ENCODE data around the gene PTPRE. TPM values are rescaled to one million over a fixed set of nuclear protein-coding genes. Genes with fewer than 3 reads are reported as not detected.

The PTPRE gene
- total RNA-seq, 1 donor from 2014 or later, result 254 TPM

GRCh38 chr10:128043259-128044045, 136.5 kb downstream of the PTPRE start:
- DNase-seq (ENCODE audit: low read depth in 2 of 2), result no peak

GRCh38 chr10:128044186-128044585, 137.3 kb downstream of the PTPRE start:
- DNase-seq (ENCODE audit: low read depth in 2 of 2), result no peak

GRCh38 chr10:128044961-128045832, 138.3 kb downstream of the PTPRE start:
- DNase-seq (ENCODE audit: low read depth in 2 of 2), result no peak

GRCh38 chr10:128045833-128046120, 138.9 kb downstream of the PTPRE start:
- no peak for DNase-seq (ENCODE audit: low read depth in 2 of 2)

GRCh38 chr10:128046156-128046952, 139.5 kb downstream of the PTPRE start:
- no peak for DNase-seq (ENCODE audit: low read depth in 2 of 2)

GRCh38 chr10:128046953-128047290, 140.0 kb downstream of the PTPRE start:
- DNase-seq (ENCODE audit: low read depth in 2 of 2), result no peak

GRCh38 chr10:128047351-128047750, 140.4 kb downstream of the PTPRE start:
- peak; percentile 54 to 90 for DNase-seq (ENCODE audit: low read depth in 2 of 2)

GRCh38 chr10:128047991-128048818, 141.3 kb downstream of the PTPRE start:
- DNase-seq (ENCODE audit: low read depth in 2 of 2), result peak; percentile 78 to 96

- DNase-seq (ENCODE audit: low read depth in 2 of 2), result no peak
Measured at GRCh38 chr10:128048819-128049210, 141.9 kb downstream of the PTPRE start.

GRCh38 chr10:128049226-128050120, 142.6 kb downstream of the PTPRE start:
- no peak for DNase-seq (ENCODE audit: low read depth in 2 of 2)

- DNase-seq (ENCODE audit: low read depth in 2 of 2), result no peak
Measured at GRCh38 chr10:128050121-128050516, 143.2 kb downstream of the PTPRE start.

GRCh38 chr10:128050936-128051335, 144.0 kb downstream of the PTPRE start:
- DNase-seq (ENCODE audit: low read depth in 2 of 2), result no peak

GRCh38 chr10:128051548-128051947, 144.6 kb downstream of the PTPRE start:
- DNase-seq (ENCODE audit: low read depth in 2 of 2), result no peak

- no peak for DNase-seq (ENCODE audit: low read depth in 2 of 2)
Measured at GRCh38 chr10:128052696-128053095, 145.8 kb downstream of the PTPRE start.

GRCh38 chr10:128053356-128053755, 146.5 kb downstream of the PTPRE start:
- no peak for DNase-seq (ENCODE audit: low read depth in 2 of 2)

- no peak for DNase-seq (ENCODE audit: low read depth in 2 of 2)
Measured at GRCh38 chr10:128054163-128054970, 147.5 kb downstream of the PTPRE start.

GRCh38 chr10:128055061-128055868, 148.4 kb downstream of the PTPRE start:
- DNase-seq (ENCODE audit: low read depth in 2 of 2), result no peak

- no peak for DNase-seq (ENCODE audit: low read depth in 2 of 2)
Measured at GRCh38 chr10:128056303-128057050, 149.6 kb downstream of the PTPRE start.
